Heart left ventricle (tissue), 16 donors: Measurements from ENCODE around the gene RHBDF2. TPM values are rescaled to one million over a fixed set of nuclear protein-coding genes. Genes with fewer than 3 reads are reported as not detected.

ENCODE experiments used
- ATAC-seq, 4 donors: fragments of 200-7000 bp; cut with Tn5 transposase; one replicate each; pipeline ENCODE4 v1.9.1; 2020 to 2022; ENCODE audit warnings: moderate library complexity in 4 of 4, mild to moderate bottlenecking in 3 of 4, moderate number of reproducible peaks in 1 of 4
- DNase-seq, 5 donors: peaks; one replicate each; pipeline ENCODE4 v3.0.0-alpha.2; 2020
- H3K27ac ChIP-seq, 12 donors: fragments of 200-600 bp; sonication (generic) in 4 of 12; one replicate each; pipeline versions ENCODE4 v1.5.0 to v1.8.0; 2016 to 2022; ENCODE audit warnings: mild to moderate bottlenecking in 2 of 12
- H3K27me3 ChIP-seq, 9 donors: fragments of 200-600 bp; sonication (generic) in 2 of 9; one replicate each; pipeline versions ENCODE4 v1.5.1 to v1.8.0; 2016 to 2022; ENCODE audit warnings: mild to moderate bottlenecking in 3 of 9
- H3K36me3 ChIP-seq, 9 donors: fragments of 200-600 bp; sonication (generic) in 2 of 9; one replicate each; pipeline versions ENCODE4 v1.5.0 to v1.8.0; 2018 to 2022; ENCODE audit warnings: mild to moderate bottlenecking in 2 of 9
- H3K4me1 ChIP-seq, 12 donors: fragments of 200-600 bp; sonication (generic) in 4 of 12; one replicate each; pipeline versions ENCODE4 v1.5.0 to v1.8.0; 2016 to 2022; ENCODE audit warnings: mild to moderate bottlenecking in 3 of 12
- H3K4me3 ChIP-seq, 12 donors: fragments of 200-600 bp; sonication (generic) in 4 of 12; one replicate each; pipeline versions ENCODE4 v1.5.0 to v1.8.0; 2017 to 2022; ENCODE audit warnings: mild to moderate bottlenecking in 9 of 12, moderate library complexity in 4 of 12
- H3K9me3 ChIP-seq, 12 donors: fragments of 200-600 bp; sonication (generic) in 4 of 12; one replicate each; pipeline versions ENCODE4 v1.5.0 to v1.8.0; 2016 to 2022; ENCODE audit warnings: mild to moderate bottlenecking in 1 of 12
- POLR2A ChIP-seq, 2 donors: fragments of 450-650 bp; IDR thresholded peaks; one replicate each; pipeline ENCODE4 v1.6.1; 2017; ENCODE audit warnings: antibody characterized with exemption in 2 of 2, mild to moderate bottlenecking in 2 of 2, moderate library complexity in 2 of 2
- WGBS, 4 donors: extraction: QIAGEN DNeasy Blood & Tissue Kit in 2 of 4; methylation state at CpG; one replicate each; pipeline versions ENCODE4 v1.1.5 to v1.1.7; 2013 to 2018; 5-methylcytosine and 5-hydroxymethylcytosine counted together
- intact Hi-C, 10 donors: fragments of 100-400 bp; cut with DNase I; formaldehyde crosslinking; loops; one replicate each; pipeline versions ENCODE4 v1.11.1 to v1.14.2; 2022
- polyA plus RNA-seq, 2 donors: library from polyadenylated mRNA; stranded (reverse); fragments of 200-250 nt; gene quantifications; one replicate each; pipeline ENCODE4 v1.2.3, GENCODE V29; 2013
- total RNA-seq, 9 donors: library from RNA; depleted of rRNA in 2 of 9; stranded (reverse); fragments of >200 nt in 2 of 9; fragmentation: NEBNext Ultra II Directional in 3 of 9; extraction: Animal tissue kit (Norgen Biotek cat#: 25700) in 3 of 9; gene quantifications; one replicate each; pipeline versions ENCODE4 v1.1.0 to v1.2.4, GENCODE V29; 2016 to 2023
- TF ChIP-seq, protein P1 (sequence below), 12 donors: fragments of 200-600 bp; sonication (generic) in 4 of 12; IDR thresholded peaks; one replicate each; pipeline versions ENCODE4 v1.5.0 to v1.8.0; 2018 to 2022; ENCODE audit warnings: antibody characterized with exemption in 12 of 12, mild to moderate bottlenecking in 5 of 12
- donor health status: ischemic (EF 13 %, LVEDD 7.1; RV severe dilation, severe dysfunction).
- donor health status: healthy with polysubstance abuse.
- donor health status: DM: no; HTN: yes; CAD: no.
- donor health status: DM: no; HTN: no; CAD: no.
- donor health status: ischemic (EF 25% LVEDD 6.9; RV normal size, moderate dysfunction).
- donor health status: ischemic (EF 25% LVEDD 5.7; RV mildly dilated, moderate dysfunction).
- donor health status: healthy.
- donor health status: DM: yes; HTN: yes; CAD: no.
- donor health status: ischemic (EF 35%, LVEDD 5.7; RV mildly dilated, moderate dysfunction).
- donor health status: nonischemic (EF 11% LVEDD 7.7; RV severe dilation, severe dysfunction).
- donor health status: DM: yes; HTN: yes; CAD: no.
- donor health status: PGD.
- donor health status: ischemic (EF 29% LVEDD 5.4; RV normal size, mild dysfunction).
- donor health status: nonischemic (EF 23%, LVEDD 6.1; RV moderate dilation, normal function).

The RHBDF2 gene
- total and polyA plus RNA-seq, 11 donors, result 6.3 to 49.4 (median 14.1) TPM

GRCh38 chr17:76538941-76539570 is 37.8 kb upstream of the RHBDF2 start:
- 73 to 87% (median 85%) methylated on average over 9 of the region's 9 CpGs for WGBS, 4 donors
- peak overlapping the region in 8 of 12 donors; percentile 51 to 74 (median 66) for H3K4me3 ChIP-seq
- peaks cover 0 to 38% (median 0%) of the 10 kb centered on the region in 9 donors for H3K27me3 ChIP-seq
- H3K4me1 ChIP-seq, result peaks cover 3 to 79% (median 43%) of the 10 kb centered on the region in 12 donors
- no peak for TF ChIP-seq POLR2A (IDR thresholded peaks at IDR 0.05)
- TF ChIP-seq, protein P1, sequence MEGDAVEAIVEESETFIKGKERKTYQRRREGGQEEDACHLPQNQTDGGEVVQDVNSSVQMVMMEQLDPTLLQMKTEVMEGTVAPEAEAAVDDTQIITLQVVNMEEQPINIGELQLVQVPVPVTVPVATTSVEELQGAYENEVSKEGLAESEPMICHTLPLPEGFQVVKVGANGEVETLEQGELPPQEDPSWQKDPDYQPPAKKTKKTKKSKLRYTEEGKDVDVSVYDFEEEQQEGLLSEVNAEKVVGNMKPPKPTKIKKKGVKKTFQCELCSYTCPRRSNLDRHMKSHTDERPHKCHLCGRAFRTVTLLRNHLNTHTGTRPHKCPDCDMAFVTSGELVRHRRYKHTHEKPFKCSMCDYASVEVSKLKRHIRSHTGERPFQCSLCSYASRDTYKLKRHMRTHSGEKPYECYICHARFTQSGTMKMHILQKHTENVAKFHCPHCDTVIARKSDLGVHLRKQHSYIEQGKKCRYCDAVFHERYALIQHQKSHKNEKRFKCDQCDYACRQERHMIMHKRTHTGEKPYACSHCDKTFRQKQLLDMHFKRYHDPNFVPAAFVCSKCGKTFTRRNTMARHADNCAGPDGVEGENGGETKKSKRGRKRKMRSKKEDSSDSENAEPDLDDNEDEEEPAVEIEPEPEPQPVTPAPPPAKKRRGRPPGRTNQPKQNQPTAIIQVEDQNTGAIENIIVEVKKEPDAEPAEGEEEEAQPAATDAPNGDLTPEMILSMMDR (IDR thresholded peaks at IDR 0.05), result no peak
- intact Hi-C loops, result no loop called here
- DNase-seq (peak in 1 of 5 donors; percentile 16), ATAC-seq (no peak)
- H3K9me3 ChIP-seq, result no peaks in the 10 kb centered on the region
- H3K36me3 ChIP-seq, result no peaks in the 10 kb centered on the region
- H3K27ac ChIP-seq, result peak overlapping the region in 11 of 12 donors; percentile 64 to 90 (median 86)

GRCh38 chr17:76538281-76538931 is 37.2 kb upstream of the RHBDF2 start:
- peaks cover 0 to 38% (median 0%) of the 10 kb centered on the region in 9 donors for H3K27me3 ChIP-seq
- H3K36me3 ChIP-seq, result peaks cover 0 to 3% (median 0%) of the 10 kb centered on the region in 9 donors
- intact Hi-C loops, result no loop called here
- H3K4me3 ChIP-seq, result peak overlapping the region; percentile 33 to 74 (median 58)
- peak overlapping the region; percentile 26 to 90 (median 84) for H3K27ac ChIP-seq
- H3K4me1 ChIP-seq, result peaks cover 3 to 73% (median 36%) of the 10 kb centered on the region in 12 donors
- H3K9me3 ChIP-seq, result no peaks in the 10 kb centered on the region
- ATAC-seq, result no peak
- TF ChIP-seq POLR2A (IDR thresholded peaks at IDR 0.05), result no peak
- TF ChIP-seq, protein P1 (IDR thresholded peaks at IDR 0.05), result no peak
- WGBS, 4 donors, result 27 to 60% (median 43%) methylated on average over 4 to 37 of the region's 37 CpGs
- peak in 1 of 5 donors; percentile 68 for DNase-seq

DNA sequence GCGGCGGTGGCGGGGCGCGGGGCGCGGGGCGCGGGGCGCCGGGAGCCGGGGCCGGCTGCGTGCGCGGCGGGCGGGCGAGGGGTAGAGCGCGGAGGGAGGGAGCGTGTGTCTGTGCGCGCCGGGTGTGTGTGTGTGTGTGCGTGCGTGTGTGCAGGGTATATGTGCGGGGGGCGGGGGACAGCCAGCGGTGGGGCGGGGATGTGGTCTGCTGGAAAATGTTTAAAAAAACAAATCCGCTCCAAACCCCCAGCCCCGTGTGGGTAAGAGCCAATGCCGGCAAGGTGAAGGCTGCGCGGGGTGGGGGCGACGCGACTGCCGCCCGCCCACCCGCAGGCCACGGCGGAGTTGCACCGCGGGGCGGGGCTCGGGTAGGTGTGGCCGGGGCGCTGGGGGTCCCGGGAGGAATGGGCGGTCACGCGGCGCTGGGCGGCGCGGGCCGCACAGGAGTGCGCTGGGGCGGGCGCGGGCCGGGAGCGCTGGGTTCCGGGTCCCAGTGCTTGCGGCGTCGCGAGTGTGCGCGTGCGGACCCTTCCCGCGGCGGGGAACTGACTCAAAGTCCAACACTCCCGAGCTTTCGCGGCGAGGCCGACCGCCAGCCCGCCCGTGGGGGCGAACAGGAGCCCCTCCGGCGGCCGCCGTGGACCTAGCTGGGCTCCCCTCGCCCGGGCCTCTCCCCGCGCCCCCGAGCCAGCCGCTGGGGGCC is 36.5 kb upstream of the RHBDF2 start, which contains the start of gene CYGB:
TSS of gene CYGB (minus strand) at position 132 of the 703 bp plus-strand sequence. CDS start 167 bp downstream, outside the sequence.
- peak within 1 kb of the TSS; percentile 33 to 74 (median 58) for H3K4me3 ChIP-seq
- H3K27me3 ChIP-seq, result peaks cover 0 to 38% (median 0%) of the 10 kb centered on the region in 9 donors
- DNase-seq, result peak in 3 of 5 donors; percentile 66 to 77 (median 74)
- H3K36me3 ChIP-seq, result peaks cover 0 to 3% (median 0%) of the 10 kb centered on the region in 9 donors
- H3K27ac ChIP-seq, result peak within 1 kb of the TSS; percentile 69 to 90 (median 84)
- WGBS, 4 donors, result 0 to 6% (median 3%) methylated on average over 11 to 95 of the region's 95 CpGs
- ATAC-seq, result peak in 2 of 4 donors; percentile 33 to 37
- intact Hi-C loops, result no loop called here
- peaks cover 0 to 66% (median 32%) of the 10 kb centered on the region in 12 donors for H3K4me1 ChIP-seq
- TF ChIP-seq, protein P1 (IDR thresholded peaks at IDR 0.05), result no peak
- peak in 1 of 2 donors; percentile 49 for TF ChIP-seq POLR2A (IDR thresholded peaks at IDR 0.05)
- no peaks in the 10 kb centered on the region for H3K9me3 ChIP-seq
